Thoracic aorta (tissue), 2 donors: ENCODE results near the gene PRM3. TPM values are rescaled to one million over a fixed set of nuclear protein-coding genes. Genes with fewer than 3 reads are reported as not detected.

ENCODE experiments used
- ATAC-seq: fragments of 150-250 bp; one replicate; pipeline ENCODE4 v1.8.0; 2017; ENCODE audit warnings: low read depth; ENCODE audit not compliant: insufficient number of reproducible peaks, low FRiP score
- DNase-seq: peaks from one replicate; pipeline ENCODE4 v3.0.0-alpha.2; 2020; ENCODE audit warnings: low spot score
- H3K27ac ChIP-seq, 2 donors: fragments of 200-600 bp; sonication (generic); 1 replicate in 1 of 2; 2 replicates in 1 of 2; pipeline ENCODE4 v1.5.1; 2016; ENCODE audit warnings: mild to moderate bottlenecking in 2 of 2, moderate library complexity in 2 of 2
- H3K27me3 ChIP-seq: fragments of 200-600 bp; sonication (generic); replicated peaks from 2 replicates; pipeline ENCODE4 v1.6.0; 2016; ENCODE audit warnings: mild to moderate bottlenecking; ENCODE audit not compliant: insufficient read depth
- H3K36me3 ChIP-seq: fragments of 200-600 bp; sonication (generic); one replicate; pipeline ENCODE4 v1.5.1; 2016
- H3K4me1 ChIP-seq, 2 donors: fragments of 200-600 bp; sonication (generic); 1 replicate in 1 of 2; 2 replicates in 1 of 2; pipeline versions ENCODE4 v1.5.1 to v1.6.0; 2016; ENCODE audit warnings: low read depth in 2 of 2, mild to moderate bottlenecking in 1 of 2; ENCODE audit not compliant: control insufficient read depth in 1 of 2
- H3K4me3 ChIP-seq: fragments of 200-600 bp; sonication (generic); 2 replicates; pipeline ENCODE4 v1.5.1; 2016; ENCODE audit warnings: mild to moderate bottlenecking
- H3K9me3 ChIP-seq: fragments of 200-600 bp; sonication (generic); 2 replicates; pipeline ENCODE4 v1.5.1; 2016
- total RNA-seq, 2 donors: library from RNA; depleted of rRNA; stranded (reverse); fragments of >200 nt; gene quantifications; one replicate each; pipeline versions ENCODE4 v1.1.0 to v1.2.3, GENCODE V29; 2016
- TF ChIP-seq, protein P1 (sequence below): fragments of 200-600 bp; sonication (generic); IDR thresholded peaks from one replicate; pipeline ENCODE4 v1.5.1; 2019; ENCODE audit warnings: antibody characterized with exemption

The PRM3 gene
- total RNA-seq, 2 donors from 2014 or later, result not detected

DNA sequence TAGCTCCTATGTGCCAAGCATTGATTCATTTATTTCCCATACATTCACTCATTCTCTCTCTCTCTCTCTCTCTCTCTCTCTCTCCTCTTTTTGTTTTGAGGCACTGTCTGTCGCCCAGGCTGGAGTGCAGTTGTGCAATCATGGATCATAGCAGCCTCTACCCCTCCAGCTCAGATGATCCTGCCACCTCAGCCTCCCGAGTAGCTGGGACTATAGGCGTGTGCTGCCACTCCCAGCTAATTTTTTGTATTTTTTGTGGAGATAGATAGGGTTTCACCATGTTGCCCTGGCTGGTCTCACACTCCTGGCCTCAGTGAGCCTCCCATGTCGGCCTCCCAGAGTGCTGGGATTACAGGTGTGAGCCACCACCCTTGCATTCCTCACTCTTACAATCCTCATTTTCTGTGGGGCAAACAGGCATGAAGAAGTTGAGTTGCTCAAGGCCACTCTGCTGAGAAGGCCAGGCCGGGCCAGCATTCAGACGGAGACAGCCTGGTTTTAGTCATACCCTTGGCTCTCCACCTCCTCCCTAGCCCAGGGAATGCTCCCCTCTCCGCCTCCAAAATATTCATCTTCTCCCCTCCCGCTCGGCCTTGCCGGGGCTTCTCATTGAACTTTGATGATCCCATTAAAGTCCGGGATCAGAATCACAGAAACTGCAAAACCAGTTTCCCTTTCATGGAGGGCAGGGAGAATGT is 3.6 kb upstream of the PRM3 start:
- no peak for DNase-seq
- H3K9me3 ChIP-seq, result no peaks in the 10 kb centered on the region
- no peaks in the 10 kb centered on the region for H3K36me3 ChIP-seq
- H3K4me1 ChIP-seq, result no peaks in the 10 kb centered on the region
- no peak overlapping the region for H3K4me3 ChIP-seq
- ATAC-seq, result no peak
- no peak overlapping the region for H3K27ac ChIP-seq
- TF ChIP-seq, protein P1, sequence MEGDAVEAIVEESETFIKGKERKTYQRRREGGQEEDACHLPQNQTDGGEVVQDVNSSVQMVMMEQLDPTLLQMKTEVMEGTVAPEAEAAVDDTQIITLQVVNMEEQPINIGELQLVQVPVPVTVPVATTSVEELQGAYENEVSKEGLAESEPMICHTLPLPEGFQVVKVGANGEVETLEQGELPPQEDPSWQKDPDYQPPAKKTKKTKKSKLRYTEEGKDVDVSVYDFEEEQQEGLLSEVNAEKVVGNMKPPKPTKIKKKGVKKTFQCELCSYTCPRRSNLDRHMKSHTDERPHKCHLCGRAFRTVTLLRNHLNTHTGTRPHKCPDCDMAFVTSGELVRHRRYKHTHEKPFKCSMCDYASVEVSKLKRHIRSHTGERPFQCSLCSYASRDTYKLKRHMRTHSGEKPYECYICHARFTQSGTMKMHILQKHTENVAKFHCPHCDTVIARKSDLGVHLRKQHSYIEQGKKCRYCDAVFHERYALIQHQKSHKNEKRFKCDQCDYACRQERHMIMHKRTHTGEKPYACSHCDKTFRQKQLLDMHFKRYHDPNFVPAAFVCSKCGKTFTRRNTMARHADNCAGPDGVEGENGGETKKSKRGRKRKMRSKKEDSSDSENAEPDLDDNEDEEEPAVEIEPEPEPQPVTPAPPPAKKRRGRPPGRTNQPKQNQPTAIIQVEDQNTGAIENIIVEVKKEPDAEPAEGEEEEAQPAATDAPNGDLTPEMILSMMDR, result no peak
- H3K27me3 ChIP-seq, result no peaks in the 10 kb centered on the region

DNA sequence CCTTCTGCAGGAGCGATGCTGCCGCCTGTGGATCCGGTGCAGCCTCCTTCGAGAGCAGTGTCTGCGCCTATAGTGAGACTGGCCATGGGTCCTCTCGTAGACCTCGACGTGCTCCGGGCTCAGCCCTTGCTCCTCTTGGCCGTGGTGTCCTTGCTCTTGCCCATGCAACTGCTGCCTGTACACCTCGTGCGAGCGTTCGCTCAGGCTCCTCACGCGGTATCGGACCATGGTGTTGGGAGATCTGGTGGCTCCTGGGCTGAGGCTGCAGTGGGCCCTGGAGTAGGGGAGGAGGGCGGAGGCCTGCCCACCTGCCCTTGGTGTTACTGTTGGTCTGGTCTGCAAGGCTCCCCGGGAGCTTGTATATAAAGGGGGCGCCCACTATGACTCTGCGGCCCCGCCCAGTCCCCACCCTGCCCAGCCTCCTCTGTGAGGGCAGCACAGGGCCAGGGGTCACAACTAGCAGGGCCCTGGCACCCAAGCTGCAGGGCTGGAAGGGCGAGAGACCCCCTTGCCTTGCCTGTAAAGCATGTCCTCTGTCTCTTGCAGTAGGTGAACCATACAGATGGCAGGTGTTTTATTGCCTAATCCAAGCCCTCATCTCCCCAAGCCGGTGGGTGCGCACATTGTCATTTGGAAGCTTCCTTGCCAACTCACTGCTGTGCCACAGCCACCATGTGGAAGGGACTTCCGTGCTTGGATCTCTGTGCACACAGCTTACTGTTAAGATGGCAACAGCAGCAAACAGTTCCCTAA is 2.9 kb upstream of the PRM3 start, which contains the start of gene PRM2:
TSS of gene PRM2 (minus strand) at position 338 of the 753 bp plus-strand sequence. CDS start at position 228, 110 bp downstream.
- ATAC-seq (no peak), DNase-seq (no peak)
- Histone ChIP-seq H3K27me3 (no peaks in the 10 kb centered on the region), H3K4me3 (no peak within 1 kb of the TSS), H3K9me3 (no peaks in the 10 kb centered on the region), H3K36me3 (no peaks in the 10 kb centered on the region), H3K4me1 (no peaks in the 10 kb centered on the region), H3K27ac (no peak within 1 kb of the TSS)
- TF ChIP-seq, protein P1, result no peak

DNA sequence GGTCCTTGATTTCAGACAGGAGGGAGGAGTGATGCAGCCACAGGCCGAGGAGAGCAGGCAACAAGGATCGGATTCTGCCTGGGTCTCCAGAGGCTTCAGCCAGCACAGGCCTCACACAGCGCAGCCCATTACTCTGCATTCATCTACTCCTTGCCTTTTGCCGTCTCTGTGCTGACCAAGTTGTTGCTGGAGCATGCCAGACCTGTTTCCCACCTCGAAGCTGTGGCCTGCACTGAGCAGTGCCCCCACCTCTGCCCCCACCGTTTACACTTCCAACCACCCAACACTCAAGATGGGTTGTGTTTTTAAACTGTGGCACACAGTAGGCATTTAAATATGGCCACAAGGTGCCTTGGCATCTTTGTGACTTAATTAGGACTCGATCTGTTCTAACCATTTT is 1.5 kb upstream of the PRM3 start:
- ATAC-seq (no peak), DNase-seq (no peak)
- Histone ChIP-seq H3K4me3 (no peak overlapping the region), H3K4me1 (no peaks in the 10 kb centered on the region), H3K27ac (no peak overlapping the region), H3K9me3 (no peaks in the 10 kb centered on the region), H3K36me3 (no peaks in the 10 kb centered on the region), H3K27me3 (no peaks in the 10 kb centered on the region)
- TF ChIP-seq, protein P1, result no peak

DNA sequence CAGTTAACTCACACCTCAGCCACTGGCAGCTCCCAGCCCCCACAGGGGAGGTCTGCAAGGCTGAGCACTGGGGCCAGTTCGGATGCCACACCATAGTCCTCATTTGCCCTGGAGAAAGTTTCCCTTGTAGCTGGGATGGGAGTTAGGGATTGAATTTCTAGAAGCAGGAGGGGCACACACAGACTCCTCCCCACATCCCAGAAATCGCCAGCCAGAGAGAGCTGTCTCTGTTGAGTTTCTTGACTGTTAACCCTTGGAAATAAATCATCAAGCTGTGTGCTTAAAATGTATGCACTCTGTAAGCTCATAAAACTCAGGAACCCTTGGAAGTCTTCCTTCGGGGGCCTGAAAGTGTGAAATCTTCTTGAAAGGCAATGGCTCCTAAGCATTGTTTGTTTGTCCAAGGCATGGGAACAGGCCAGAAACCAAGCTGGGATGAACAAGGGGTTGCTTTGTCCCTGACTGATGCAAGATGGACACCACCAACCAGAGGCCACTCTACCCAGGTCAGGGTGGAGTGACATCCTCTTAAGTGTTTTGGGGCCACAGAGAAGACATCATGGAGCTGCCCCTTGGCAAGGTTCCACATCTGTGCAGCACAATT is 394 bp upstream of the PRM3 start:
- H3K4me1 ChIP-seq, result no peaks in the 10 kb centered on the region
- no peak for ATAC-seq
- DNase-seq, result no peak
- H3K9me3 ChIP-seq, result no peaks in the 10 kb centered on the region
- no peaks in the 10 kb centered on the region for H3K27me3 ChIP-seq
- no peak overlapping the region for H3K27ac ChIP-seq
- no peak overlapping the region for H3K4me3 ChIP-seq
- no peaks in the 10 kb centered on the region for H3K36me3 ChIP-seq
- TF ChIP-seq, protein P1, result no peak

DNA sequence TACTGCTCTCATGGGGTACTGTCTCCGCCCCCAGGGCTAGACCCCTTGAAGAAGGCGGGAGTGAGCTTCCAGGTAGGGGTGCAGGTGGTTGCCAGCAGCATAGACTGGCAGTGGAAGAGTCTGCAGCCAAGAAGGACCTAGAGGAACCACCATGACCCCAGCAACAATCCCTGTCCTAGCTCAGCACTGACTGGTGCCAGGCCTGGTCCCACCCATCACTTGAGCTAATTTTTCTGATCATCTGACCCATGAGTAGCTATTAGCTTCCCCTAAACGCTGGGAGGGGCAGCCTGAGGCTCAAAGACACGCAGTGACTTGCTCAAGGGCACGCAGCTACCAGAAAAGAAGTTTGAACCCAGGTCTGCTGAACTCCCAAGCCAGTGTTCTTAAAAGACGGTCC is 945 bp downstream of the PRM3 start:
- no peak overlapping the region for H3K4me3 ChIP-seq
- no peak overlapping the region for H3K27ac ChIP-seq
- H3K4me1 ChIP-seq, result no peaks in the 10 kb centered on the region
- ATAC-seq, result no peak
- no peak for DNase-seq
- H3K36me3 ChIP-seq, result no peaks in the 10 kb centered on the region
- H3K27me3 ChIP-seq, result no peaks in the 10 kb centered on the region
- TF ChIP-seq, protein P1, result no peak
- H3K9me3 ChIP-seq, result no peaks in the 10 kb centered on the region
